B cell (primary cell): ENCODE results near the gene DHRS7B. TPM values are rescaled to one million over a fixed set of nuclear protein-coding genes. Genes with fewer than 3 reads are reported as not detected.

Experiments
- ATAC-seq: fragments of 200-7000 bp; cut with Tn5 transposase; one replicate; pipeline ENCODE4 v1.10.0; 2021; ENCODE audit warnings: low read depth, mild to moderate bottlenecking, moderate number of reproducible peaks, moderate library complexity
- CTCF ChIA-PET: fragments of 350-600 bp; sonication (Branson Sonifier 250); formaldehyde crosslinking; loops from one replicate; lab custom pipeline; 2021; ENCODE audit warnings: antibody characterized with exemption, inconsistent platforms; lab: Charles Lee
- POLR2A ChIA-PET: fragments of 350-600 bp; sonication (Branson Sonifier 250); formaldehyde crosslinking; loops from one replicate; lab custom pipeline; 2021; ENCODE audit warnings: antibody characterized with exemption; lab: Charles Lee
- DNase-seq: peaks from one replicate; pipeline ENCODE4 v3.0.0; 2013
- H2AFZ ChIP-seq: 2 replicates; pipeline ENCODE4 v1.6.1; 2012; ENCODE audit warnings: mild to moderate bottlenecking, low read depth, low read length; ENCODE audit not compliant: insufficient read depth, poor library complexity, severe bottlenecking
- H3K27ac ChIP-seq, 2 donors: 1 replicate in 1 of 2; 2 replicates in 1 of 2; pipeline ENCODE4 v1.5.1; 2012 to 2013; ENCODE audit warnings: low read length in 2 of 2, mild to moderate bottlenecking in 2 of 2, moderate library complexity in 1 of 2
- H3K27me3 ChIP-seq, 4 experiments: fragments of 200-600 bp in 1 of 4; sonication (generic) in 1 of 4; replicated peaks in 1 of 4; 1 replicate in 2 of 4; 2 replicates in 2 of 4; pipeline versions ENCODE4 v1.6.1 to v1.7.0; 2013 to 2016; ENCODE audit warnings: low read length in 3 of 4, mild to moderate bottlenecking in 2 of 4, mixed read lengths in 1 of 4, moderate library complexity in 1 of 4; ENCODE audit not compliant: insufficient read depth in 4 of 4, control insufficient read depth in 3 of 4; ENCODE audit errors: control extremely low read depth in 1 of 4
- H3K36me3 ChIP-seq, 2 experiments: replicated peaks in 1 of 2; 1 replicate in 1 of 2; 2 replicates in 1 of 2; pipeline versions ENCODE4 v1.6.1 to v1.7.1; 2013; ENCODE audit warnings: low read length in 1 of 2; ENCODE audit not compliant: insufficient read depth in 2 of 2, control insufficient read depth in 1 of 2; ENCODE audit errors: control extremely low read depth in 1 of 2, extremely low read depth in 1 of 2
- H3K4me1 ChIP-seq, 2 donors: fragments of 200-600 bp in 1 of 2; sonication (generic) in 1 of 2; 1 replicate in 1 of 2; 2 replicates in 1 of 2; pipeline versions ENCODE4 v1.5.1 to v1.6.1; 2013 to 2017; ENCODE audit warnings: low read length in 2 of 2; ENCODE audit not compliant: control insufficient read depth in 2 of 2, insufficient read depth in 2 of 2
- H3K4me2 ChIP-seq: replicated peaks from 2 replicates; pipeline ENCODE3; 2012; ENCODE audit warnings: mild to moderate bottlenecking, low read depth, low read length; ENCODE audit not compliant: poor library complexity, severe bottlenecking
- H3K4me3 ChIP-seq, 5 experiments: fragments of 200-600 bp in 1 of 5; sonication (generic) in 1 of 5; 1 replicate in 3 of 5; 2 replicates in 2 of 5; pipeline versions ENCODE4 v1.5.1 to v1.7.0; 2011 to 2016; ENCODE audit warnings: low read length in 4 of 5, mild to moderate bottlenecking in 4 of 5, low read depth in 2 of 5, control low read depth in 1 of 5, moderate library complexity in 1 of 5; ENCODE audit not compliant: insufficient read depth in 1 of 5; ENCODE audit errors: control extremely low read depth in 1 of 5, extremely low read depth in 1 of 5
- H3K79me2 ChIP-seq: fragments of 200-600 bp; sonication (generic); one replicate; pipeline ENCODE4 v1.6.0; 2016; ENCODE audit warnings: low read length; ENCODE audit not compliant: control insufficient read depth, insufficient read depth
- H3K9ac ChIP-seq: fragments of 200-600 bp; sonication (generic); 2 replicates; pipeline ENCODE4 v1.6.1; 2017; ENCODE audit warnings: mild to moderate bottlenecking, low read length, moderate library complexity
- H3K9me3 ChIP-seq, 3 donors: one replicate each; pipeline versions ENCODE4 v1.6.1 to v1.7.1; 2013; ENCODE audit warnings: low read length in 2 of 3; ENCODE audit not compliant: control insufficient read depth in 2 of 3, insufficient read depth in 1 of 3; ENCODE audit errors: control extremely low read depth in 1 of 3
- H4K20me1 ChIP-seq: 2 replicates; pipeline ENCODE4 v1.6.0; 2012; ENCODE audit warnings: mild to moderate bottlenecking, low read length; ENCODE audit not compliant: insufficient read depth, control insufficient read depth, poor library complexity, severe bottlenecking
- H3K27ac Mint-ChIP-seq: one replicate; pipeline ENCODE4 v1.8.0; 2021; ENCODE audit warnings: mixed read lengths
- H3K27me3 Mint-ChIP-seq: one replicate; pipeline ENCODE4 v1.8.0; 2021; ENCODE audit warnings: mixed read lengths
- H3K4me1 Mint-ChIP-seq: one replicate; pipeline ENCODE4 v1.8.0; 2021; ENCODE audit warnings: mixed read lengths
- H3K4me3 Mint-ChIP-seq: one replicate; pipeline ENCODE4 v1.8.0; 2021; ENCODE audit warnings: mixed read lengths
- H3K9me3 Mint-ChIP-seq: one replicate; pipeline ENCODE4 v1.8.0; 2022; ENCODE audit warnings: mixed read lengths; ENCODE audit not compliant: insufficient read depth
- CTCF ChIP-seq: fragments of 200-600 bp; IDR thresholded peaks from one replicate; pipeline ENCODE4 v1.8.0; 2022; ENCODE audit warnings: antibody characterized with exemption, mild to moderate bottlenecking
- EZH2 ChIP-seq: IDR thresholded peaks from 2 replicates; pipeline ENCODE4 v1.6.1; 2012; ENCODE audit warnings: borderline replicate concordance, low read depth, mild to moderate bottlenecking, moderate library complexity, low read length; ENCODE audit not compliant: insufficient read depth, poor library complexity, severe bottlenecking
- WGBS: methylation state at CpG from one replicate; pipeline ENCODE4 v1.1.5; 2013; ENCODE audit warnings: missing lambda C conversion rate; ENCODE audit not compliant: insufficient coverage; 5-methylcytosine and 5-hydroxymethylcytosine counted together
- intact Hi-C: fragments of 100-400 bp; cut with micrococcal nuclease; formaldehyde crosslinking; loops from one replicate; pipeline ENCODE4 v1.10.0; 2022
- polyA plus RNA-seq: library from polyadenylated mRNA; depleted of rRNA; stranded (reverse); fragments of >200 nt; gene quantifications from 2 replicates; pipeline ENCODE4 v1.2.3, GENCODE V29; 2012
- total RNA-seq, 2 donors: library from RNA; stranded (reverse); fragments of 120-200 nt in 1 of 2; gene quantifications; 1 replicate in 1 of 2; 2 replicates in 1 of 2; pipeline versions ENCODE4 v1.2.3 to v1.2.4, GENCODE V29; 2013 to 2022

DHRS7B gene
- total and polyA plus RNA-seq, 2 donors (not counting 1 experiment from before 2014, with no cell fraction given), result 8.2 to 13.4 TPM

- peaks cover 2% of the 10 kb centered on the region for H3K4me1 Mint-ChIP-seq
These were observed 35.6 kb downstream of the DHRS7B start for GRCh38 chr17:21162394-21162775.

GRCh38 chr17:21163101-21163500, 36.3 kb downstream of the DHRS7B start:
- ATAC-seq (no peak), DNase-seq (no peak)
- intact Hi-C loops, result no loop called here
- Histone ChIP-seq H4K20me1 (no peaks in the 10 kb centered on the region), H3K9ac (no peak overlapping the region), H3K79me2 (peaks cover 5% of the 10 kb centered on the region), H3K4me3 (no peak overlapping the region), H3K9me3 (no peaks in the 10 kb centered on the region), H2AFZ (no peak overlapping the region), H3K36me3 (no peaks in the 10 kb centered on the region), H3K27ac (no peak overlapping the region), H3K27me3 (no peaks in the 10 kb centered on the region), H3K4me2 (no peak overlapping the region), H3K4me1 (no peaks in the 10 kb centered on the region)
- no CpG with 5 or more reads among the region's 6 CpGs for WGBS
- no peak overlapping the region for H3K27ac Mint-ChIP-seq
- H3K4me3 Mint-ChIP-seq, result no peak overlapping the region
- CTCF ChIA-PET, result no interaction called here
- H3K27me3 Mint-ChIP-seq, result no peaks in the 10 kb centered on the region
- POLR2A ChIA-PET, result interaction anchor here (0.6 kb wide), 1 partner anchor 24 kb away, joined by 4 read pairs; no protein-coding TSS in a partner anchor
- H3K9me3 Mint-ChIP-seq, result no peaks in the 10 kb centered on the region
- TF ChIP-seq CTCF (no peak), EZH2 (no peak)
- peaks cover 2% of the 10 kb centered on the region for H3K4me1 Mint-ChIP-seq

More at GRCh38 chr17:21162394-21162775, 35.6 kb downstream of the DHRS7B start:
- Mint-ChIP-seq H3K9me3 (no peaks in the 10 kb centered on the region), H3K27me3 (no peaks in the 10 kb centered on the region), H3K27ac (peak overlapping the region; percentile 32), H3K4me3 (no peak overlapping the region)
- Histone ChIP-seq H3K27ac (no peak overlapping the region), H3K27me3 (no peaks in the 10 kb centered on the region), H3K4me2 (no peak overlapping the region), H3K4me1 (no peaks in the 10 kb centered on the region), H2AFZ (no peak overlapping the region), H3K79me2 (peaks cover 5% of the 10 kb centered on the region), H3K36me3 (no peaks in the 10 kb centered on the region), H3K9me3 (no peaks in the 10 kb centered on the region), H3K9ac (no peak overlapping the region), H3K4me3 (no peak overlapping the region), H4K20me1 (no peaks in the 10 kb centered on the region)
- TF ChIP-seq EZH2 (no peak), CTCF (no peak)
- ATAC-seq (no peak), DNase-seq (no peak)
- intact Hi-C loops, result no loop called here
- ChIA-PET POLR2A (no interaction called here), CTCF (interaction anchor here (0.6 kb wide), 1 partner anchor 43 kb away, joined by 3 read pairs; no protein-coding TSS in a partner anchor)
- WGBS, result 83% methylated on average over 1 of the region's 2 CpGs
